ENCODE results near the gene AGAP1. TPM values are rescaled to one million over a fixed set of nuclear protein-coding genes. Genes with fewer than 3 reads are reported as not detected.

AGAP1 gene
- total and polyA plus RNA-seq, 4 donors, result 2.0 to 8.5 (median 5.4) TPM

GRCh38 chr2:236127010-236127409, 633.2 kb downstream of the AGAP1 start:
- Histone ChIP-seq H3K4me1 (ENCODE audit: control insufficient read depth in 4 of 4, insufficient read depth in 4 of 4, low read length in 3 of 4) (no peaks in the 10 kb centered on the region), H3K36me3 (ENCODE audit: control insufficient read depth in 4 of 4, insufficient read depth in 3 of 4, low read depth in 1 of 4, low read length in 3 of 4) (peaks cover 0 to 6% (median 3%) of the 10 kb centered on the region in 4 donors), H3K9me3 (ENCODE audit: control insufficient read depth in 4 of 4, low read length in 3 of 4) (no peaks in the 10 kb centered on the region), H3K27ac (ENCODE audit: low read depth in 1 of 2, low read length in 2 of 2) (no peak overlapping the region), H3K9ac (ENCODE audit: low read depth in 1 of 2, low read length in 2 of 2) (no peak overlapping the region), H3K27me3 (ENCODE audit: control insufficient read depth in 4 of 4, insufficient read depth in 4 of 4, low read length in 3 of 4) (no peaks in the 10 kb centered on the region), H3K4me3 (ENCODE audit: low read depth in 1 of 3, low read length in 3 of 3) (no peak overlapping the region)
- TF ChIP-seq, protein P1, sequence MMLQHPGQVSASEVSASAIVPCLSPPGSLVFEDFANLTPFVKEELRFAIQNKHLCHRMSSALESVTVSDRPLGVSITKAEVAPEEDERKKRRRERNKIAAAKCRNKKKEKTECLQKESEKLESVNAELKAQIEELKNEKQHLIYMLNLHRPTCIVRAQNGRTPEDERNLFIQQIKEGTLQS (IDR thresholded peaks at IDR 0.05), result no peak
- TF ChIP-seq, protein P2, sequence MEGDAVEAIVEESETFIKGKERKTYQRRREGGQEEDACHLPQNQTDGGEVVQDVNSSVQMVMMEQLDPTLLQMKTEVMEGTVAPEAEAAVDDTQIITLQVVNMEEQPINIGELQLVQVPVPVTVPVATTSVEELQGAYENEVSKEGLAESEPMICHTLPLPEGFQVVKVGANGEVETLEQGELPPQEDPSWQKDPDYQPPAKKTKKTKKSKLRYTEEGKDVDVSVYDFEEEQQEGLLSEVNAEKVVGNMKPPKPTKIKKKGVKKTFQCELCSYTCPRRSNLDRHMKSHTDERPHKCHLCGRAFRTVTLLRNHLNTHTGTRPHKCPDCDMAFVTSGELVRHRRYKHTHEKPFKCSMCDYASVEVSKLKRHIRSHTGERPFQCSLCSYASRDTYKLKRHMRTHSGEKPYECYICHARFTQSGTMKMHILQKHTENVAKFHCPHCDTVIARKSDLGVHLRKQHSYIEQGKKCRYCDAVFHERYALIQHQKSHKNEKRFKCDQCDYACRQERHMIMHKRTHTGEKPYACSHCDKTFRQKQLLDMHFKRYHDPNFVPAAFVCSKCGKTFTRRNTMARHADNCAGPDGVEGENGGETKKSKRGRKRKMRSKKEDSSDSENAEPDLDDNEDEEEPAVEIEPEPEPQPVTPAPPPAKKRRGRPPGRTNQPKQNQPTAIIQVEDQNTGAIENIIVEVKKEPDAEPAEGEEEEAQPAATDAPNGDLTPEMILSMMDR (IDR thresholded peaks at IDR 0.05; ENCODE audit: low read depth, low read length, missing input control), result no peak
- TF ChIP-seq, protein P3, sequence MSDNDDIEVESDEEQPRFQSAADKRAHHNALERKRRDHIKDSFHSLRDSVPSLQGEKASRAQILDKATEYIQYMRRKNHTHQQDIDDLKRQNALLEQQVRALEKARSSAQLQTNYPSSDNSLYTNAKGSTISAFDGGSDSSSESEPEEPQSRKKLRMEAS (IDR thresholded peaks at IDR 0.05), result no peak
- no peak for TF ChIP-seq SP1 (IDR thresholded peaks at IDR 0.05)
- TF ChIP-seq REST (IDR thresholded peaks at IDR 0.05), result no peak
- TF ChIP-seq HNF4A (conservative IDR thresholded peaks at IDR 0.05), result no peak
- TF ChIP-seq RXRA (IDR thresholded peaks at IDR 0.05), result no peak
- TF ChIP-seq ZBTB33 (IDR thresholded peaks at IDR 0.05), result no peak
- no peak for TF ChIP-seq FOXA2 (IDR thresholded peaks at IDR 0.05)
- TF ChIP-seq FOXA1 (IDR thresholded peaks at IDR 0.05), result no peak
- TF ChIP-seq HNF4G (IDR thresholded peaks at IDR 0.05), result no peak
- 91% methylated on average over 11 of the region's 11 CpGs for WGBS
- no peak for DNase-seq (ENCODE audit: low spot score)

GRCh38 chr2:236128321-236128720, 634.5 kb downstream of the AGAP1 start:
- no peaks in the 10 kb centered on the region for H3K27me3 ChIP-seq (ENCODE audit: control insufficient read depth in 4 of 4, insufficient read depth in 4 of 4, low read length in 3 of 4)
- H3K4me1 ChIP-seq (ENCODE audit: control insufficient read depth in 4 of 4, insufficient read depth in 4 of 4, low read length in 3 of 4), result no peaks in the 10 kb centered on the region
- H3K9ac ChIP-seq (ENCODE audit: low read depth in 1 of 2, low read length in 2 of 2), result no peak overlapping the region
- H3K9me3 ChIP-seq (ENCODE audit: control insufficient read depth in 4 of 4, low read length in 3 of 4), result no peaks in the 10 kb centered on the region
- no peak overlapping the region for H3K4me3 ChIP-seq (ENCODE audit: low read depth in 1 of 3, low read length in 3 of 3)
- H3K27ac ChIP-seq (ENCODE audit: low read depth in 1 of 2, low read length in 2 of 2), result no peak overlapping the region
- H3K36me3 ChIP-seq (ENCODE audit: control insufficient read depth in 4 of 4, insufficient read depth in 3 of 4, low read depth in 1 of 4, low read length in 3 of 4), result peaks cover 0 to 6% (median 3%) of the 10 kb centered on the region in 4 donors
- no peak for DNase-seq (ENCODE audit: low spot score)
- WGBS, result 96% methylated on average over 17 of the region's 17 CpGs
- TF ChIP-seq, protein P2 (IDR thresholded peaks at IDR 0.05; ENCODE audit: low read depth, low read length, missing input control), result no peak
- TF ChIP-seq HNF4A (conservative IDR thresholded peaks at IDR 0.05) (no peak), NR2F2 (IDR thresholded peaks at IDR 0.05) (no peak), REST (IDR thresholded peaks at IDR 0.05) (no peak), GABPA (IDR thresholded peaks at IDR 0.05 in 1 of 2, conservative IDR thresholded peaks at IDR 0.05 in 1 of 2) (no peak), EGR1 (IDR thresholded peaks at IDR 0.05; ENCODE audit: low read depth in 2 of 2) (no peak), RAD21 (IDR thresholded peaks at IDR 0.05) (no peak), JUND (IDR thresholded peaks at IDR 0.05) (no peak), RXRA (IDR thresholded peaks at IDR 0.05) (no peak)
- TF ChIP-seq, protein P1 (IDR thresholded peaks at IDR 0.05), result no peak
- TF ChIP-seq, protein P3 (IDR thresholded peaks at IDR 0.05), result no peak

Data from liver (tissue), 9 donors.